Neuronal stem cell (in vitro differentiated cells): ENCODE measurements around the gene RAD51B.

Experiments used
- DNase-seq: peaks from one replicate; pipeline ENCODE4 v3.0.0-alpha.2; 2013; ENCODE audit warnings: low spot score
- H2AFZ ChIP-seq: one replicate; pipeline ENCODE4 v1.6.1; 2013; ENCODE audit warnings: mild to moderate bottlenecking, low read length, inconsistent platforms
- H2AK5ac ChIP-seq: 2 replicates; pipeline ENCODE4 v1.6.1; 2013; ENCODE audit warnings: low read depth, mild to moderate bottlenecking, inconsistent platforms, low read length, moderate library complexity, mixed read lengths
- H2BK120ac ChIP-seq: 2 replicates; pipeline ENCODE4 v1.6.1; 2013; ENCODE audit warnings: low read depth, mild to moderate bottlenecking, inconsistent platforms, low read length, moderate library complexity, mixed read lengths
- H2BK12ac ChIP-seq: one replicate; pipeline ENCODE4 v1.6.1; 2013; ENCODE audit warnings: low read length, inconsistent platforms
- H2BK15ac ChIP-seq: 2 replicates; pipeline ENCODE4 v1.6.1; 2013; ENCODE audit warnings: mild to moderate bottlenecking, low read length, inconsistent platforms, mixed read lengths
- H2BK5ac ChIP-seq: one replicate; pipeline ENCODE4 v1.6.1; 2013; ENCODE audit warnings: inconsistent platforms, mild to moderate bottlenecking, low read length, moderate library complexity
- H3K14ac ChIP-seq: one replicate; pipeline ENCODE4 v1.6.1; 2013; ENCODE audit warnings: low read length, inconsistent platforms
- H3K18ac ChIP-seq: 2 replicates; pipeline ENCODE4 v1.6.1; 2013; ENCODE audit warnings: low read length, inconsistent platforms
- H3K23ac ChIP-seq: 2 replicates; pipeline ENCODE4 v1.6.1; 2013; ENCODE audit warnings: low read depth, mild to moderate bottlenecking, mixed read lengths, low read length, inconsistent platforms; ENCODE audit not compliant: poor library complexity
- H3K27ac ChIP-seq: replicated peaks from 3 replicates; pipeline ENCODE4 v1.5.1; 2013; ENCODE audit warnings: low read length, inconsistent platforms
- H3K27me3 ChIP-seq, 3 experiments: 2 replicates each; pipeline ENCODE4 v1.6.1; 2013; ENCODE audit warnings: low read length in 3 of 3, mild to moderate bottlenecking in 2 of 3, inconsistent platforms in 1 of 3, low read depth in 1 of 3, mixed read lengths in 1 of 3, moderate library complexity in 1 of 3; ENCODE audit not compliant: control insufficient read depth in 3 of 3, insufficient read depth in 3 of 3
- H3K36me3 ChIP-seq, 2 donors: replicated peaks in 1 of 2; 2 replicates each; pipeline ENCODE4 v1.6.1; 2013; ENCODE audit warnings: low read length in 2 of 2; ENCODE audit not compliant: control insufficient read depth in 2 of 2, insufficient read depth in 2 of 2
- H3K4ac ChIP-seq: 2 replicates; pipeline ENCODE4 v1.6.1; 2013; ENCODE audit warnings: inconsistent platforms, mild to moderate bottlenecking, low read length, moderate library complexity
- H3K4me1 ChIP-seq, 2 donors: 1 replicate in 1 of 2; 2 replicates in 1 of 2; pipeline ENCODE4 v1.6.1; 2013; ENCODE audit warnings: low read length in 2 of 2, low read depth in 1 of 2; ENCODE audit not compliant: control insufficient read depth in 2 of 2, insufficient read depth in 1 of 2
- H3K4me2 ChIP-seq: one replicate; pipeline ENCODE4 v1.6.1; 2013; ENCODE audit warnings: mild to moderate bottlenecking, low read length, inconsistent platforms; ENCODE audit not compliant: insufficient read depth, poor library complexity, severe bottlenecking
- H3K4me3 ChIP-seq, 2 donors: 2 replicates each; pipeline ENCODE4 v1.5.1; 2013; ENCODE audit warnings: low read length in 2 of 2, mild to moderate bottlenecking in 2 of 2, inconsistent platforms in 1 of 2, moderate library complexity in 1 of 2
- H3K79me1 ChIP-seq: one replicate; pipeline ENCODE4 v1.6.1; 2013; ENCODE audit warnings: low read depth, mild to moderate bottlenecking, inconsistent platforms, low read length, moderate library complexity
- H3K9ac ChIP-seq: one replicate; pipeline ENCODE4 v1.6.1; 2013; ENCODE audit warnings: mild to moderate bottlenecking, low read depth, low read length, inconsistent platforms; ENCODE audit not compliant: poor library complexity
- H3K9me3 ChIP-seq, 2 donors: replicated peaks in 1 of 2; 2 replicates each; pipeline versions ENCODE3 to v1.6.1; 2013; ENCODE audit warnings: low read length in 2 of 2, mild to moderate bottlenecking in 2 of 2, inconsistent platforms in 1 of 2, low read depth in 1 of 2, mixed read lengths in 1 of 2, moderate library complexity in 1 of 2; ENCODE audit not compliant: control insufficient read depth in 2 of 2, insufficient read depth in 1 of 2
- H4K8ac ChIP-seq: one replicate; pipeline ENCODE4 v1.6.1; 2013; ENCODE audit warnings: low read depth, mild to moderate bottlenecking, inconsistent platforms, low read length, moderate library complexity
- H4K91ac ChIP-seq: one replicate; pipeline ENCODE4 v1.6.1; 2013; ENCODE audit warnings: low read length, low read depth, mild to moderate bottlenecking, inconsistent platforms; ENCODE audit not compliant: poor library complexity
- WGBS, 2 donors: extraction: QIAGEN DNeasy Blood & Tissue Kit; methylation state at CpG; one replicate each; pipeline ENCODE4 v1.1.7; 2013; ENCODE audit warnings: missing lambda C conversion rate in 2 of 2, mixed read lengths in 1 of 2; ENCODE audit not compliant: insufficient read length in 2 of 2, insufficient replicate concordance in 1 of 2; ENCODE audit errors: extremely low coverage in 2 of 2; 5-methylcytosine and 5-hydroxymethylcytosine counted together

The RAD51B gene

GRCh38 chr14:68609012-68609411 is 789.4 kb downstream of the RAD51B start:
- Histone ChIP-seq H2BK120ac (no peak overlapping the region), H3K27me3 (no peaks in the 10 kb centered on the region), H3K9ac (no peak overlapping the region), H4K91ac (no peak overlapping the region), H2BK12ac (peak overlapping the region; percentile 51), H4K8ac (peak overlapping the region; percentile 66), H3K4me2 (no peak overlapping the region), H3K4me3 (no peak overlapping the region), H3K18ac (peak overlapping the region; percentile 15), H3K9me3 (peaks cover 6 to 32% of the 10 kb centered on the region in 2 donors), H3K4ac (no peak overlapping the region), H3K23ac (no peak overlapping the region), H2AK5ac (peak overlapping the region; percentile 96), H3K4me1 (peaks cover 13 to 14% of the 10 kb centered on the region in 2 donors), H2BK15ac (peak overlapping the region; percentile 82), H2BK5ac (peak overlapping the region; percentile 44), H3K36me3 (no peaks in the 10 kb centered on the region), H2AFZ (no peak overlapping the region), H3K79me1 (no peaks in the 10 kb centered on the region), H3K14ac (no peak overlapping the region), H3K27ac (no peak overlapping the region)
- no peak for DNase-seq
- no CpG with 5 or more reads among the region's 7 CpGs for WGBS, 2 donors

- no peaks in the 10 kb centered on the region for H3K27me3 ChIP-seq
- H3K79me1 ChIP-seq: no peaks in the 10 kb centered on the region
- no peak overlapping the region for H3K4me3 ChIP-seq
- H3K9ac ChIP-seq: no peak overlapping the region
- H2AK5ac ChIP-seq: no peak overlapping the region
- H3K4ac ChIP-seq: peak overlapping the region; percentile 84
- H2BK5ac ChIP-seq: no peak overlapping the region
- no peak overlapping the region for H3K27ac ChIP-seq
- H4K8ac ChIP-seq: no peak overlapping the region
- no peak overlapping the region for H4K91ac ChIP-seq
- H3K4me1 ChIP-seq: peaks cover 13 to 14% of the 10 kb centered on the region in 2 donors
- H2AFZ ChIP-seq: no peak overlapping the region
- H3K36me3 ChIP-seq: no peaks in the 10 kb centered on the region
- peak overlapping the region; percentile 81 for H2BK15ac ChIP-seq
- no peak for DNase-seq
- no peak overlapping the region for H3K4me2 ChIP-seq
- H3K18ac ChIP-seq: peak overlapping the region; percentile 53
- H3K14ac ChIP-seq: no peak overlapping the region
- peak overlapping the region; percentile 69 for H2BK120ac ChIP-seq
- peaks cover 2 to 30% of the 10 kb centered on the region in 2 donors for H3K9me3 ChIP-seq
- H2BK12ac ChIP-seq: no peak overlapping the region
- no CpG with 5 or more reads among the region's 8 CpGs for WGBS, 2 donors
- no peak overlapping the region for H3K23ac ChIP-seq
These were observed 790.7 kb downstream of the RAD51B start for GRCh38 chr14:68610251-68610793.

- Histone ChIP-seq H3K9ac (no peak overlapping the region), H3K27ac (no peak overlapping the region)
These were observed 792.0 kb downstream of the RAD51B start for GRCh38 chr14:68611599-68611998.

GRCh38 chr14:68612049-68612448 is 792.5 kb downstream of the RAD51B start:
- no peak overlapping the region for H3K4ac ChIP-seq
- H2BK12ac ChIP-seq: no peak overlapping the region
- no peak overlapping the region for H2AK5ac ChIP-seq
- no peak overlapping the region for H3K4me2 ChIP-seq
- no peak overlapping the region for H4K8ac ChIP-seq
- DNase-seq: no peak
- no peak overlapping the region for H3K18ac ChIP-seq
- H2BK5ac ChIP-seq: no peak overlapping the region
- no peaks in the 10 kb centered on the region for H3K27me3 ChIP-seq
- no peak overlapping the region for H3K9ac ChIP-seq
- H2AFZ ChIP-seq: no peak overlapping the region
- H3K4me3 ChIP-seq: no peak overlapping the region
- H3K9me3 ChIP-seq: peaks cover 2 to 36% of the 10 kb centered on the region in 2 donors
- no peaks in the 10 kb centered on the region for H3K36me3 ChIP-seq
- no peak overlapping the region for H2BK120ac ChIP-seq
- no CpG with 5 or more reads among the region's 5 CpGs for WGBS, 2 donors
- no peak overlapping the region for H3K14ac ChIP-seq
- peaks cover 10 to 12% of the 10 kb centered on the region in 2 donors for H3K4me1 ChIP-seq
- H2BK15ac ChIP-seq: no peak overlapping the region
- H4K91ac ChIP-seq: no peak overlapping the region
- no peak overlapping the region for H3K23ac ChIP-seq
- no peaks in the 10 kb centered on the region for H3K79me1 ChIP-seq
- H3K27ac ChIP-seq: no peak overlapping the region

More at GRCh38 chr14:68611599-68611998, 792.0 kb downstream of the RAD51B start:
- Histone ChIP-seq H3K14ac (no peak overlapping the region), H3K23ac (no peak overlapping the region), H3K27me3 (no peaks in the 10 kb centered on the region), H2AK5ac (no peak overlapping the region), H2BK5ac (no peak overlapping the region), H2AFZ (no peak overlapping the region), H4K91ac (no peak overlapping the region), H2BK15ac (no peak overlapping the region), H3K4me3 (no peak overlapping the region), H4K8ac (no peak overlapping the region), H3K9me3 (peaks cover 2 to 32% of the 10 kb centered on the region in 2 donors), H3K4ac (no peak overlapping the region), H3K4me1 (peaks cover 13 to 14% of the 10 kb centered on the region in 2 donors), H3K36me3 (no peaks in the 10 kb centered on the region), H3K79me1 (no peaks in the 10 kb centered on the region), H2BK120ac (no peak overlapping the region), H2BK12ac (no peak overlapping the region), H3K18ac (no peak overlapping the region), H3K4me2 (no peak overlapping the region)
- WGBS, 2 donors: no CpG with 5 or more reads among the region's 4 CpGs
- DNase-seq: no peak
